Vagina (tissue), 2 donors: ENCODE data around the gene C9orf50.

Source experiments
- POLR2A ChIP-seq, 2 donors: fragments of 450-650 bp; IDR thresholded peaks; one replicate each; pipeline ENCODE4 v1.6.1; 2017; ENCODE audit warnings: antibody characterized with exemption in 2 of 2, mild to moderate bottlenecking in 2 of 2, moderate library complexity in 2 of 2
- POLR2AphosphoS5 ChIP-seq, 2 donors: sonication (generic); formaldehyde crosslinking; IDR thresholded peaks; one replicate each; pipeline ENCODE4 v1.9.0; 2017; ENCODE audit warnings: antibody characterized with exemption in 2 of 2, mild to moderate bottlenecking in 2 of 2, low read depth in 1 of 2; ENCODE audit not compliant: insufficient read depth in 1 of 2
- TF ChIP-seq, protein P1 (sequence below), 3 experiments: fragments of 450-650 bp in 2 of 3; fragments of 200-600 bp in 1 of 3; sonication (generic) in 1 of 3; IDR thresholded peaks; one replicate each; pipeline ENCODE4 v1.5.1; 2017 to 2019; ENCODE audit warnings: antibody characterized with exemption in 3 of 3, mild to moderate bottlenecking in 2 of 3, moderate library complexity in 2 of 3

DNA sequence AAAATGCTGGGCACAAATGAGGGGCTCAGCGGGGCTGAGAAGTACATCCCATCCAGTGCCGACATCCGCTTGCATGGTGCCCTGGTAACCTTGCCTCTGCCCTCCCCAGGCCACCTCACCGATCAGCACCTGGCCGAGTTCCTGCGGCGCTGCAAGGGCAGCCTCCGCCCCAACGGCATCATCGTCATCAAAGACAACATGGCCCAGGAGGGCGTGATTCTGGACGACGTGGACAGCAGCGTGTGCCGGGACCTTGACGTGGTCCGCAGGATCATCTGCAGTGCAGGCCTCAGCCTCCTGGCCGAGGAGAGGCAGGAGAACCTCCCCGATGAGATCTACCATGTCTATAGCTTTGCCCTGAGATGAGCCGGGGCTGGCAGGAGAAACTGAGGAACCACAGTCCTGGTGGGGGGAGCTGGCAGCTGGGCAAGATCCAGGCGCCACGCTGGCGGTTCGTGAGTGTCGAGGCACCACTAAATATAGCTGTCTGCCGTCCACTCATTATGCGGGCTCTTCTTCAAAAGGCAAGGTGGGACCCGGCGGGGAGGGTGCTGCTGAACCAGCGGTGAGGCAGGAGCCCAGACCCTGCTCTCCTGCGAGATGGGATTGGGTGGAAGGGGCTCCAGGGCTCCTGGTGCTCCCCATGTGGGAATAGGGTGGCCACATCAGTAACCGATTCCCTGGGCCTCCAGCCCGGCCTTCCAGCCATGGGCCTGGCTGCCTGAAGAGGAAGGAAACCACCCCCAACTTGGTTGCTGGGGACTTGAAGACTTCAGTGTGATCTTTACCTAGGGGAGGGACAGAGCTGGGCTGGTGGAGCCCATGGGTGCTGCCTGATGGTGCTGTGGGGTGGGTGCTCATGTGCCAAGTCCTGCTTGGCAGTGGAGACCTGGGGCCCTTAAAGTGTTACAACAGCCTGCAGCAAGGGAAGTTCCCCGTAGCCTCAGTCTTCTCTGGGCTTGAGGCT is 14.5 kb upstream of the C9orf50 start:
- TF ChIP-seq, protein P1, sequence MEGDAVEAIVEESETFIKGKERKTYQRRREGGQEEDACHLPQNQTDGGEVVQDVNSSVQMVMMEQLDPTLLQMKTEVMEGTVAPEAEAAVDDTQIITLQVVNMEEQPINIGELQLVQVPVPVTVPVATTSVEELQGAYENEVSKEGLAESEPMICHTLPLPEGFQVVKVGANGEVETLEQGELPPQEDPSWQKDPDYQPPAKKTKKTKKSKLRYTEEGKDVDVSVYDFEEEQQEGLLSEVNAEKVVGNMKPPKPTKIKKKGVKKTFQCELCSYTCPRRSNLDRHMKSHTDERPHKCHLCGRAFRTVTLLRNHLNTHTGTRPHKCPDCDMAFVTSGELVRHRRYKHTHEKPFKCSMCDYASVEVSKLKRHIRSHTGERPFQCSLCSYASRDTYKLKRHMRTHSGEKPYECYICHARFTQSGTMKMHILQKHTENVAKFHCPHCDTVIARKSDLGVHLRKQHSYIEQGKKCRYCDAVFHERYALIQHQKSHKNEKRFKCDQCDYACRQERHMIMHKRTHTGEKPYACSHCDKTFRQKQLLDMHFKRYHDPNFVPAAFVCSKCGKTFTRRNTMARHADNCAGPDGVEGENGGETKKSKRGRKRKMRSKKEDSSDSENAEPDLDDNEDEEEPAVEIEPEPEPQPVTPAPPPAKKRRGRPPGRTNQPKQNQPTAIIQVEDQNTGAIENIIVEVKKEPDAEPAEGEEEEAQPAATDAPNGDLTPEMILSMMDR (IDR thresholded peaks at IDR 0.05): no peak
- TF ChIP-seq POLR2A (IDR thresholded peaks at IDR 0.05): no peak
- no peak for TF ChIP-seq POLR2AphosphoS5 (IDR thresholded peaks at IDR 0.05; ENCODE audit: insufficient read depth in 1 of 2, low read depth in 1 of 2)
